CD14-positive monocyte (primary cell): Measurements from ENCODE around the gene KRT222. TPM values are rescaled to one million over a fixed set of nuclear protein-coding genes. Genes with fewer than 3 reads are reported as not detected.

Experiments
- DNase-seq, 3 donors: peaks; one replicate each; pipeline ENCODE4 v3.0.0-alpha.2; 2011 to 2022
- H2AFZ ChIP-seq: 2 replicates; pipeline ENCODE4 v1.6.0; 2012; ENCODE audit warnings: mild to moderate bottlenecking, low read depth, low read length, inconsistent platforms; ENCODE audit not compliant: insufficient read depth, poor library complexity, severe bottlenecking
- H3K27ac ChIP-seq, 2 donors: 1 replicate in 1 of 2; 2 replicates in 1 of 2; pipeline ENCODE4 v1.5.1; 2012 to 2013; ENCODE audit warnings: low read length in 2 of 2, control low read depth in 1 of 2, inconsistent platforms in 1 of 2, low read depth in 1 of 2, mild to moderate bottlenecking in 1 of 2
- H3K27me3 ChIP-seq, 2 donors: one replicate each; pipeline versions ENCODE4 v1.6.0 to v1.6.1; 2011 to 2013; ENCODE audit warnings: low read length in 2 of 2; ENCODE audit not compliant: control insufficient read depth in 2 of 2, insufficient read depth in 2 of 2
- H3K36me3 ChIP-seq, 2 donors: replicated peaks in 1 of 2; 1 replicate in 1 of 2; 2 replicates in 1 of 2; pipeline versions ENCODE4 v1.5.1 to v1.6.1; 2012 to 2013; ENCODE audit warnings: low read length in 2 of 2, control low read depth in 1 of 2, inconsistent platforms in 1 of 2, mild to moderate bottlenecking in 1 of 2; ENCODE audit not compliant: insufficient read depth in 2 of 2, control insufficient read depth in 1 of 2
- H3K4me1 ChIP-seq, 2 donors: 1 replicate in 1 of 2; 2 replicates in 1 of 2; pipeline versions ENCODE4 v1.5.1 to v1.6.1; 2012 to 2013; ENCODE audit warnings: low read length in 2 of 2, control low read depth in 1 of 2, inconsistent platforms in 1 of 2, mild to moderate bottlenecking in 1 of 2, moderate library complexity in 1 of 2; ENCODE audit not compliant: insufficient read depth in 2 of 2, control insufficient read depth in 1 of 2
- H3K4me2 ChIP-seq: replicated peaks from 2 replicates; pipeline ENCODE3; 2012; ENCODE audit warnings: low read length, moderate library complexity, mild to moderate bottlenecking; ENCODE audit not compliant: poor library complexity, severe bottlenecking; ENCODE audit errors: extremely low read depth
- H3K4me3 ChIP-seq, 3 experiments: fragments of 200-600 bp in 1 of 3; sonication (generic) in 1 of 3; replicated peaks in 1 of 3; 1 replicate in 2 of 3; 2 replicates in 1 of 3; pipeline ENCODE4 v1.5.1; 2011 to 2013; ENCODE audit warnings: low read length in 3 of 3, mild to moderate bottlenecking in 3 of 3, control low read depth in 2 of 3, low read depth in 2 of 3, inconsistent platforms in 1 of 3, moderate library complexity in 1 of 3
- H3K79me2 ChIP-seq: 2 replicates; pipeline ENCODE4 v1.6.0; 2012; ENCODE audit warnings: mild to moderate bottlenecking, control low read depth, inconsistent platforms, low read length, moderate library complexity; ENCODE audit not compliant: insufficient read depth
- H3K9ac ChIP-seq: 2 replicates; pipeline ENCODE4 v1.6.0; 2017; ENCODE audit warnings: low read length, mild to moderate bottlenecking; ENCODE audit not compliant: insufficient read depth, poor library complexity, severe bottlenecking
- H3K9me3 ChIP-seq, 2 donors: replicated peaks in 1 of 2; 1 replicate in 1 of 2; 2 replicates in 1 of 2; pipeline versions ENCODE4 v1.5.1 to v1.6.1; 2012 to 2013; ENCODE audit warnings: low read length in 2 of 2, control low read depth in 1 of 2; ENCODE audit not compliant: control insufficient read depth in 1 of 2, insufficient read depth in 1 of 2
- H4K20me1 ChIP-seq: 2 replicates; pipeline ENCODE4 v1.6.0; 2012; ENCODE audit warnings: mild to moderate bottlenecking, low read length, control low read depth, moderate library complexity; ENCODE audit not compliant: insufficient read depth
- H3K27ac Mint-ChIP-seq, 7 donors: one replicate each; pipeline ENCODE4 v1.8.0; 2020; ENCODE audit warnings: mild to moderate bottlenecking in 7 of 7, mixed read lengths in 7 of 7, moderate library complexity in 6 of 7, inconsistent platforms in 2 of 7
- H3K27me3 Mint-ChIP-seq, 3 donors: one replicate each; pipeline ENCODE4 v1.8.0; 2021 to 2022; ENCODE audit warnings: low read depth in 3 of 3, mild to moderate bottlenecking in 3 of 3, mixed read lengths in 3 of 3, moderate library complexity in 3 of 3, inconsistent platforms in 1 of 3
- H3K36me3 Mint-ChIP-seq, 2 donors: one replicate each; pipeline ENCODE4 v1.8.0; 2020; ENCODE audit warnings: mixed read lengths in 2 of 2, inconsistent platforms in 1 of 2, mild to moderate bottlenecking in 1 of 2
- H3K4me1 Mint-ChIP-seq: one replicate; pipeline ENCODE4 v1.8.0; 2020; ENCODE audit warnings: mild to moderate bottlenecking, mixed read lengths
- H3K4me3 Mint-ChIP-seq, 2 donors: one replicate each; pipeline ENCODE4 v1.8.0; 2020; ENCODE audit warnings: mild to moderate bottlenecking in 2 of 2, mixed read lengths in 2 of 2, moderate library complexity in 1 of 2
- H3K9me3 Mint-ChIP-seq, 7 donors: one replicate each; pipeline ENCODE4 v1.8.0; 2020 to 2022; ENCODE audit warnings: mixed read lengths in 7 of 7, mild to moderate bottlenecking in 6 of 7, moderate library complexity in 6 of 7, inconsistent platforms in 2 of 7
- CTCF ChIP-seq: fragments of 200-600 bp; IDR thresholded peaks from one replicate; pipeline ENCODE4 v1.8.0; 2022; ENCODE audit warnings: antibody characterized with exemption, mild to moderate bottlenecking
- WGBS: methylation state at CpG from one replicate; pipeline ENCODE4 v1.1.5; 2013; ENCODE audit warnings: missing lambda C conversion rate; ENCODE audit not compliant: insufficient coverage; 5-methylcytosine and 5-hydroxymethylcytosine counted together
- intact Hi-C, 2 donors: fragments of 100-400 bp; cut with micrococcal nuclease; formaldehyde crosslinking; loops; one replicate each; pipeline versions ENCODE4 v1.15.0 to v1.15.1; 2023
- polyA plus RNA-seq, 3 donors: library from polyadenylated mRNA; depleted of rRNA in 1 of 3; unstranded in 2 of 3; stranded (reverse) in 1 of 3; fragments of 300-500 nt in 2 of 3; fragments of >200 nt in 1 of 3; fragmentation: Illumina TruSeq in 2 of 3; gene quantifications; 1 replicate in 2 of 3; 2 replicates in 1 of 3; pipeline ENCODE4 v1.2.3, GENCODE V29; 2012 to 2021

KRT222 gene
- polyA plus RNA-seq, 3 donors: not detected

DNA sequence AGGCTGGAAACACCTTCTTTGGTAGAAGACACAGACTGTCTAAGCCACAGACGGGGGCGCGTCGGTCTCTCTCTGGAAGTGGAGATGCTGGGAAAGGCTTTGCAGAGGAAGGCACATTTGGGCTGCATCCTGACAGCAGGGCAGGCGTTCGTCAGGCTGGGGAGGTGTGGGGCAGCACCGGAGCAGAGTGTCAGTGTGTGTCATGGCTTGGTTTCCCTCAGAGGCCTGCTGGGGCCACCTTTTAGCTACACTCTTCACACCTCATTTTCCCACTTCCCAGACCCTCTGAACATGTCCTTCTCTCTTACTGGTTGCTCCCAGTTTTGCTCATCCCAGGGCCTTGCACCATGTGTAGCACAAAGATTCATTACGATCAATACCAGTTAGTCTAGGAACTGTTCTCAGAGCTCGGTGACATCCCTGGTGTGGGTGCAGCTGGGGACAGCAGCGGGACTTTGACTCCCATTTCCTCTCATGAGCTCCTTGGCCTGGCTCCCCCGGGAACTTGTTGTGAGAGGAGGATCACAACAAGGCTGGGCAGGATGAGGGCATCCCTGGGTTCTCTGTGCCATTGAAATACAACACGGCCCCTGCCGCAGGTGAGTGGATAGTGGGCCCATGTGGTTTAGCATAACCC is 50.4 kb downstream of the KRT222 start:
- Histone ChIP-seq H3K79me2 (no peaks in the 10 kb centered on the region), H3K36me3 (no peaks in the 10 kb centered on the region), H3K4me2 (no peak overlapping the region), H3K27ac (no peak overlapping the region), H3K4me3 (no peak overlapping the region), H3K9me3 (no peaks in the 10 kb centered on the region), H2AFZ (no peak overlapping the region), H3K4me1 (peaks cover 18 to 19% of the 10 kb centered on the region in 2 donors), H3K9ac (no peak overlapping the region), H3K27me3 (no peaks in the 10 kb centered on the region), H4K20me1 (no peaks in the 10 kb centered on the region)
- Mint-ChIP-seq H3K4me3 (no peak overlapping the region), H3K4me1 (peaks cover 20% of the 10 kb centered on the region), H3K9me3 (no peaks in the 10 kb centered on the region), H3K27me3 (peaks cover 8 to 21% (median 16%) of the 10 kb centered on the region in 3 donors), H3K27ac (no peak overlapping the region), H3K36me3 (no peaks in the 10 kb centered on the region)
- 98% methylated on average over 9 of the region's 13 CpGs for WGBS
- TF ChIP-seq CTCF: no peak
- intact Hi-C loops: no loop called here
- DNase-seq: no peak

DNA sequence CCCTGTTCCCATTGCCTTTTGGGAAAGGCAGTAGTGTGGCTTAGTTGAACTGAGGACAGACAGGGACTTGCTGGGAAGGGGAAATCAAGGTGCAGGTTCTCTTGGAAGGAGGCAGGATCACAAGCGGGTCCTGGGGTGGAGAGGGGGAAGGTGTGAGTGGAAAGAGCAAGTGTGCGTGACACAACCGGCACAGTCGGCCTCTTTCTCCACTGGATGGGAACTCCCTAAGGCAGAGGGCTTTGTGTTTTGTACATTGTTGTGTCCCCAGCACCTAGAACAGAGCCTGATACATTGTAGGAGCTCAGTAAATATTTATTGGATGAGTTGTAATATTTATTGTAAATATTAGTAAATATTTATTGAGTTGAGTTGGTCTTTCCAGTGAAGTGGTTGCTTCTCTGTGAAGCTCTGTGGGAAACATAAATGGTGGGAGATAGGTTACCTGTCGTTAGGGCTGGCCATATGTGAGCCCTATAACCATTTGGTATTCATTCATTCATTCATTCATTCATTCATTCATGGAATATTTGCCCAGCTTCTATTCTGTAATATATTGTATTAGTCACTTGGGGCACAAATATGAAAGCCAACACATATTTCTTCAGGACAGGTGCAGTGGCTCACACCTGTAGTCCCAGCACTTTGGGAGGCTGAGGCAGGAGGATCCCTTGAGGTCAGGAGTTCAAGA is 51.4 kb downstream of the KRT222 start:
- no peaks in the 10 kb centered on the region for H3K9me3 ChIP-seq
- H3K4me1 Mint-ChIP-seq: peaks cover 20% of the 10 kb centered on the region
- H3K9ac ChIP-seq: no peak overlapping the region
- H3K36me3 ChIP-seq: no peaks in the 10 kb centered on the region
- H2AFZ ChIP-seq: no peak overlapping the region
- H3K27me3 Mint-ChIP-seq: peaks cover 12 to 20% (median 14%) of the 10 kb centered on the region in 3 donors
- 100% methylated on average over 4 of the region's 5 CpGs for WGBS
- no peak for DNase-seq
- no peak overlapping the region for H3K27ac ChIP-seq
- peaks cover 18 to 19% of the 10 kb centered on the region in 2 donors for H3K4me1 ChIP-seq
- H4K20me1 ChIP-seq: no peaks in the 10 kb centered on the region
- H3K4me3 Mint-ChIP-seq: no peak overlapping the region
- no peak overlapping the region for H3K4me2 ChIP-seq
- H3K4me3 ChIP-seq: no peak overlapping the region
- H3K9me3 Mint-ChIP-seq: no peaks in the 10 kb centered on the region
- H3K27me3 ChIP-seq: no peaks in the 10 kb centered on the region
- no peaks in the 10 kb centered on the region for H3K79me2 ChIP-seq
- peak overlapping the region in 2 of 7 donors; percentile 33 to 47 for H3K27ac Mint-ChIP-seq
- intact Hi-C loops: no loop called here
- no peaks in the 10 kb centered on the region for H3K36me3 Mint-ChIP-seq
- TF ChIP-seq CTCF: no peak
